ENCODE data around the gene TRUB2. TPM values are rescaled to one million over a fixed set of nuclear protein-coding genes. Genes with fewer than 3 reads are reported as not detected.

Gene TRUB2
- total and polyA plus RNA-seq, 2 of the 13 experiments (the other 11 are each of a cell fraction or from before 2014, with no cell fraction given): 22.3 to 41.2 TPM

DNA sequence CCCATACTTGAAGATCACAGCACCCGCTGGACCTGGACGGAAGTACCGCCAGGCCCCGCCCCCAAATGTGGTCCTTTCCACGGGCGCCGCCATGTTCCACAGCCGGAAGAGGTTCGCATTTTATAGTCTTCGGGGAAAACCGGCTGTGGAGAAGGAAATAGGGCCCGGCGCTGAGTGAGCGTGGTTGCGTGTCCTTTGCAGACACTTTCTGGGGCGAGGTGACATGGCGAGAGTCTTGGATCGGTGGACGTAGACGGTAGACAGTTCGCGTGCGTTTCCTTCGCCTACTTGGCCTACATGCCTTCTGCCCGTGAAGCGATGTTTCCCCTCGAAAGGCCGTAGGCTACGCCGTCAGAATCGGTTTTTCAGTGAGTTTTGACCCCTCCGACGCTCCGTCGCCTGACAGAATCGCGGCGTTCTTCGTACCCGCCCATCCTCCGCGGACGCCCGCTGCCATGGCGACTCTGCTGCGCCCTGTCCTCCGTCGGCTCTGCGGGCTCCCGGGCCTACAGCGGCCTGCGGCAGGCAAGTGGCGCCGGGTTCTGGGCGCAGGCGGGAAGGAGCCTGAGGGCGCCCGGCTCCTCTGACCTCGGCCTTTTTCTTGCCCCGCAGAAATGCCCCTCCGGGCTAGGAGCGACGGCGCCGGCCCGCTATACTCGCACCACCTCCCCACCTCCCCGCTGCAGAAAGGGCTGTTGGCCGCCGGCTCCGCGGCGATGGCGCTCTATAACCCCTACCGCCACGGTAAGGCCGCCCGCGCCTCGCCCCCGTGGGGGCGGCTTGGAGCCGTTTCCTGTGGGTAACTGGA, at the start of gene TRUB2, which contains the start of gene COQ4 (continued):
- TF ChIP-seq, protein P1, sequence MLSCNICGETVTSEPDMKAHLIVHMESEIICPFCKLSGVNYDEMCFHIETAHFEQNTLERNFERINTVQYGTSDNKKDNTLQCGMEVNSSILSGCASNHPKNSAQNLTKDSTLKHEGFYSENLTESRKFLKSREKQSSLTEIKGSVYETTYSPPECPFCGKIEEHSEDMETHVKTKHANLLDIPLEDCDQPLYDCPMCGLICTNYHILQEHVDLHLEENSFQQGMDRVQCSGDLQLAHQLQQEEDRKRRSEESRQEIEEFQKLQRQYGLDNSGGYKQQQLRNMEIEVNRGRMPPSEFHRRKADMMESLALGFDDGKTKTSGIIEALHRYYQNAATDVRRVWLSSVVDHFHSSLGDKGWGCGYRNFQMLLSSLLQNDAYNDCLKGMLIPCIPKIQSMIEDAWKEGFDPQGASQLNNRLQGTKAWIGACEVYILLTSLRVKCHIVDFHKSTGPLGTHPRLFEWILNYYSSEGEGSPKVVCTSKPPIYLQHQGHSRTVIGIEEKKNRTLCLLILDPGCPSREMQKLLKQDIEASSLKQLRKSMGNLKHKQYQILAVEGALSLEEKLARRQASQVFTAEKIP (CRISPR knock-in tag; IDR thresholded peaks at IDR 0.05; ENCODE audit: borderline replicate concordance): no peak
- TF ChIP-seq, protein P2, sequence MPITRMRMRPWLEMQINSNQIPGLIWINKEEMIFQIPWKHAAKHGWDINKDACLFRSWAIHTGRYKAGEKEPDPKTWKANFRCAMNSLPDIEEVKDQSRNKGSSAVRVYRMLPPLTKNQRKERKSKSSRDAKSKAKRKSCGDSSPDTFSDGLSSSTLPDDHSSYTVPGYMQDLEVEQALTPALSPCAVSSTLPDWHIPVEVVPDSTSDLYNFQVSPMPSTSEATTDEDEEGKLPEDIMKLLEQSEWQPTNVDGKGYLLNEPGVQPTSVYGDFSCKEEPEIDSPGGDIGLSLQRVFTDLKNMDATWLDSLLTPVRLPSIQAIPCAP (CRISPR knock-in tag; IDR thresholded peaks at IDR 0.05; ENCODE audit: low read depth): 0 out of 2 replicates have a peak, but pooled peaks have one; percentile 40
- no peak for TF ChIP-seq SMARCC2 (IDR thresholded peaks at IDR 0.05)
- TF ChIP-seq, protein P3, sequence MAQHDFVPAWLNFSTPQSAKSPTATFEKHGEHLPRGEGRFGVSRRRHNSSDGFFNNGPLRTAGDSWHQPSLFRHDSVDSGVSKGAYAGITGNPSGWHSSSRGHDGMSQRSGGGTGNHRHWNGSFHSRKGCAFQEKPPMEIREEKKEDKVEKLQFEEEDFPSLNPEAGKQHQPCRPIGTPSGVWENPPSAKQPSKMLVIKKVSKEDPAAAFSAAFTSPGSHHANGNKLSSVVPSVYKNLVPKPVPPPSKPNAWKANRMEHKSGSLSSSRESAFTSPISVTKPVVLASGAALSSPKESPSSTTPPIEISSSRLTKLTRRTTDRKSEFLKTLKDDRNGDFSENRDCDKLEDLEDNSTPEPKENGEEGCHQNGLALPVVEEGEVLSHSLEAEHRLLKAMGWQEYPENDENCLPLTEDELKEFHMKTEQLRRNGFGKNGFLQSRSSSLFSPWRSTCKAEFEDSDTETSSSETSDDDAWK (CRISPR knock-in tag; IDR thresholded peaks at IDR 0.05): no peak
- peak; percentile 43; the same call in 1 of the 2 replicates for TF ChIP-seq ZNF256 (CRISPR knock-in tag; conservative IDR thresholded peaks at IDR 0.05)
- TF ChIP-seq NCOA2 (CRISPR knock-in tag; IDR thresholded peaks at IDR 0.05): peak; percentile 53; the same call in 1 of the 2 replicates
- TF ChIP-seq, protein P4, sequence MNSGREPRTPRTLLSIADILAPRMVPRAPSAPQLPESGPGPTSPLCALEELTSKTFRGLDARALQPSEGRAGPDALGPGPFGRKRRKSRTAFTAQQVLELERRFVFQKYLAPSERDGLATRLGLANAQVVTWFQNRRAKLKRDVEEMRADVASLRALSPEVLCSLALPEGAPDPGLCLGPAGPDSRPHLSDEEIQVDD (CRISPR knock-in tag; IDR thresholded peaks at IDR 0.05; ENCODE audit: borderline replicate concordance): 0 out of 2 replicates have a peak, but pooled peaks have one; percentile 57
- TF ChIP-seq DR1 (CRISPR knock-in tag; IDR thresholded peaks at IDR 0.05): 0 out of 2 replicates have a peak, but pooled peaks have one; percentile 58
- TF ChIP-seq, protein P5, sequence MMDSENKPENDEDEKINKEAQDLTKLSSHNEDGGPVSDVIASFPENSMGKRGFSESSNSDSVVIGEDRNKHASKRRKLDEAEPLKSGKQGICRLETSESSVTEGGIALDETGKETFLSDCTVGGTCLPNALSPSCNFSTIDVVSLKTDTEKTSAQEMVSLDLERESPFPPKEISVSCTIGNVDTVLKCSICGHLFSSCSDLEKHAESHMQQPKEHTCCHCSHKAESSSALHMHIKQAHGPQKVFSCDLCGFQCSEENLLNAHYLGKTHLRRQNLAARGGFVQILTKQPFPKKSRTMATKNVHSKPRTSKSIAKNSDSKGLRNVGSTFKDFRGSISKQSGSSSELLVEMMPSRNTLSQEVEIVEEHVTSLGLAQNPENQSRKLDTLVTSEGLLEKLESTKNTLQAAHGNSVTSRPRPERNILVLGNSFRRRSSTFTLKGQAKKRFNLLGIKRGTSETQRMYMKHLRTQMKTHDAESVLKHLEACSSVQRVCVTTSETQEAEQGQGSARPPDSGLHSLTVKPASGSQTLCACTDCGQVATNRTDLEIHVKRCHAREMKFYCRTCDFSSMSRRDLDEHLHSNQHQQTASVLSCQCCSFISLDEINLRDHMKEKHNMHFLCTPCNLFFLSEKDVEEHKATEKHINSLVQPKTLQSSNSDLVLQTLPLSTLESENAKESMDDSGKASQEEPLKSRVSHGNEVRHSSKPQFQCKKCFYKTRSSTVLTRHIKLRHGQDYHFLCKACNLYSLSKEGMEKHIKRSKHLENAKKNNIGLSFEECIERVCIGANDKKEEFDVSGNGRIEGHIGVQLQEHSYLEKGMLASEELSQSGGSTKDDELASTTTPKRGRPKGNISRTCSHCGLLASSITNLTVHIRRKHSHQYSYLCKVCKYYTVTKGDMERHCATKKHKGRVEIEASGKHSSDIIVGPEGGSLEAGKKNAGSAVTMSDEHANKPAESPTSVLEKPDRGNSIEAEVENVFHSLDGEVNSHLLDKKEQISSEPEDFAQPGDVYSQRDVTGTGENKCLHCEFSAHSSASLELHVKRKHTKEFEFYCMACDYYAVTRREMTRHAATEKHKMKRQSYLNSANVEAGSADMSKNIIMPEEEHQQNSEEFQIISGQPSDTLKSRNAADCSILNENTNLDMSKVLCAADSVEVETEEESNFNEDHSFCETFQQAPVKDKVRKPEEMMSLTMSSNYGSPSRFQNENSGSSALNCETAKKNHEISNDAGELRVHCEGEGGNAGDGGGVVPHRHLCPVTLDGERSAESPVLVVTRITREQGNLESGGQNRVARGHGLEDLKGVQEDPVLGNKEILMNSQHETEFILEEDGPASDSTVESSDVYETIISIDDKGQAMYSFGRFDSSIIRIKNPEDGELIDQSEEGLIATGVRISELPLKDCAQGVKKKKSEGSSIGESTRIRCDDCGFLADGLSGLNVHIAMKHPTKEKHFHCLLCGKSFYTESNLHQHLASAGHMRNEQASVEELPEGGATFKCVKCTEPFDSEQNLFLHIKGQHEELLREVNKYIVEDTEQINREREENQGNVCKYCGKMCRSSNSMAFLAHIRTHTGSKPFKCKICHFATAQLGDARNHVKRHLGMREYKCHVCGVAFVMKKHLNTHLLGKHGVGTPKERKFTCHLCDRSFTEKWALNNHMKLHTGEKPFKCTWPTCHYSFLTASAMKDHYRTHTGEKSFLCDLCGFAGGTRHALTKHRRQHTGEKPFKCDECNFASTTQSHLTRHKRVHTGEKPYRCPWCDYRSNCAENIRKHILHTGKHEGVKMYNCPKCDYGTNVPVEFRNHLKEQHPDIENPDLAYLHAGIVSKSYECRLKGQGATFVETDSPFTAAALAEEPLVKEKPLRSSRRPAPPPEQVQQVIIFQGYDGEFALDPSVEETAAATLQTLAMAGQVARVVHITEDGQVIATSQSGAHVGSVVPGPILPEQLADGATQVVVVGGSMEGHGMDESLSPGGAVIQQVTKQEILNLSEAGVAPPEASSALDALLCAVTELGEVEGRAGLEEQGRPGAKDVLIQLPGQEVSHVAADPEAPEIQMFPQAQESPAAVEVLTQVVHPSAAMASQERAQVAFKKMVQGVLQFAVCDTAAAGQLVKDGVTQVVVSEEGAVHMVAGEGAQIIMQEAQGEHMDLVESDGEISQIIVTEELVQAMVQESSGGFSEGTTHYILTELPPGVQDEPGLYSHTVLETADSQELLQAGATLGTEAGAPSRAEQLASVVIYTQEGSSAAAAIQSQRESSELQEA (CRISPR knock-in tag; IDR thresholded peaks at IDR 0.05; ENCODE audit: not compliant biosample characterization): peak; percentile 73
- TF ChIP-seq RELA (CRISPR knock-in tag; IDR thresholded peaks at IDR 0.05): no peak
- no peak; the same call in 1 of the 2 replicates for TF ChIP-seq PAX8 (CRISPR knock-in tag; IDR thresholded peaks at IDR 0.05; ENCODE audit: borderline replicate concordance)
- no peak for TF ChIP-seq JDP2 (CRISPR knock-in tag; IDR thresholded peaks at IDR 0.05; ENCODE audit: borderline replicate concordance)
- TF ChIP-seq, protein P6, sequence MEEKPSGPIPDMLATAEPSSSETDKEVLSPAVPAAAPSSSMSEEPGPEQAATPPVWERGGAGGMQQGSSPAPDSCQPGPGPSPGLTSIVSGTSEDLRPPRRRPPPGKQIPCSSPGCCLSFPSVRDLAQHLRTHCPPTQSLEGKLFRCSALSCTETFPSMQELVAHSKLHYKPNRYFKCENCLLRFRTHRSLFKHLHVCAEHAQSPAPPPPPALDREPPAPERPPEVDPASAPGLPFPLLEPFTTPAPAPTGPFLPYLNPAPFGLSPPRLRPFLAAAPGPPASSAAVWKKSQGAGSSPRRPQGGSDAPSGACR (CRISPR knock-in tag; IDR thresholded peaks at IDR 0.05): peak; percentile 93
- no peak for TF ChIP-seq ZNF775 (CRISPR knock-in tag; IDR thresholded peaks at IDR 0.05; ENCODE audit: borderline replicate concordance)
